Ishikawa (cell line): ENCODE results near the gene SOX1.

Source experiments
- CEBPB ChIP-seq: IDR thresholded peaks from 2 replicates; pipeline ENCODE4 v1.6.1; 2012
- CREB1 ChIP-seq: IDR thresholded peaks from 2 replicates; pipeline ENCODE4 v1.6.1; 2012; ENCODE audit warnings: low read depth
- EP300 ChIP-seq: IDR thresholded peaks from 2 replicates; pipeline ENCODE4 v1.6.1; 2012; ENCODE audit warnings: borderline replicate concordance
- RAD21 ChIP-seq: IDR thresholded peaks from 2 replicates; pipeline ENCODE4 v1.6.1; 2012; ENCODE audit warnings: low read depth
- TAF1 ChIP-seq: IDR thresholded peaks from 2 replicates; pipeline ENCODE4 v1.6.1; 2012; ENCODE audit warnings: low read depth, mild to moderate bottlenecking
- TEAD4 ChIP-seq: IDR thresholded peaks from 2 replicates; pipeline ENCODE4 v1.6.1; 2012
- ZBTB7A ChIP-seq: IDR thresholded peaks from 2 replicates; pipeline ENCODE4 v1.6.1; 2012; ENCODE audit warnings: low read depth
- TF ChIP-seq, protein P1 (sequence below): IDR thresholded peaks from 2 replicates; pipeline ENCODE4 v1.6.1; 2012; ENCODE audit warnings: low read depth, mild to moderate bottlenecking
- TF ChIP-seq, protein P2 (sequence below): IDR thresholded peaks from 2 replicates; pipeline ENCODE4 v1.6.1; 2012

DNA sequence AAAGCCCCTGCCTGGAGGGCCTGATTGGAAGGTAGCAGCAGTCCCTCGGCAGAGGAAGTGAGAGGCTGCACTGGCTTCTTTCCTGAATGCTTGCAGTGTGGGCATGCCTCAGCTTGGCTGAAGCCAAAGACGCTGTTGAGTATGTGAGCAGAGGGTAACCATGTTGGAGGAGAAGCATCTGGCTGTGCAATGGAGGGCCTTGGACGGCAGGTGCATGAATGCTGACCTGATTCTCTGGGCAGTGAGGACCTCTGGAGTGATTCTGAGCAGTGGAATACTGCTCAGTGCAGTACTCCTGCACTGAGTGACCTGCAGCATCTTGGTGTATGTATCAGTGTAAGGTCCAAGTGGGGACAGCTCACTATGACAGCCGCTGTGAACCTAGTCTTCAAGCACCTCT, 46.9 kb downstream of the SOX1 start:
- no peak for TF ChIP-seq RAD21
- TF ChIP-seq ZBTB7A, result no peak
- TF ChIP-seq, protein P1, sequence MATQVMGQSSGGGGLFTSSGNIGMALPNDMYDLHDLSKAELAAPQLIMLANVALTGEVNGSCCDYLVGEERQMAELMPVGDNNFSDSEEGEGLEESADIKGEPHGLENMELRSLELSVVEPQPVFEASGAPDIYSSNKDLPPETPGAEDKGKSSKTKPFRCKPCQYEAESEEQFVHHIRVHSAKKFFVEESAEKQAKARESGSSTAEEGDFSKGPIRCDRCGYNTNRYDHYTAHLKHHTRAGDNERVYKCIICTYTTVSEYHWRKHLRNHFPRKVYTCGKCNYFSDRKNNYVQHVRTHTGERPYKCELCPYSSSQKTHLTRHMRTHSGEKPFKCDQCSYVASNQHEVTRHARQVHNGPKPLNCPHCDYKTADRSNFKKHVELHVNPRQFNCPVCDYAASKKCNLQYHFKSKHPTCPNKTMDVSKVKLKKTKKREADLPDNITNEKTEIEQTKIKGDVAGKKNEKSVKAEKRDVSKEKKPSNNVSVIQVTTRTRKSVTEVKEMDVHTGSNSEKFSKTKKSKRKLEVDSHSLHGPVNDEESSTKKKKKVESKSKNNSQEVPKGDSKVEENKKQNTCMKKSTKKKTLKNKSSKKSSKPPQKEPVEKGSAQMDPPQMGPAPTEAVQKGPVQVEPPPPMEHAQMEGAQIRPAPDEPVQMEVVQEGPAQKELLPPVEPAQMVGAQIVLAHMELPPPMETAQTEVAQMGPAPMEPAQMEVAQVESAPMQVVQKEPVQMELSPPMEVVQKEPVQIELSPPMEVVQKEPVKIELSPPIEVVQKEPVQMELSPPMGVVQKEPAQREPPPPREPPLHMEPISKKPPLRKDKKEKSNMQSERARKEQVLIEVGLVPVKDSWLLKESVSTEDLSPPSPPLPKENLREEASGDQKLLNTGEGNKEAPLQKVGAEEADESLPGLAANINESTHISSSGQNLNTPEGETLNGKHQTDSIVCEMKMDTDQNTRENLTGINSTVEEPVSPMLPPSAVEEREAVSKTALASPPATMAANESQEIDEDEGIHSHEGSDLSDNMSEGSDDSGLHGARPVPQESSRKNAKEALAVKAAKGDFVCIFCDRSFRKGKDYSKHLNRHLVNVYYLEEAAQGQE, result no peak
- TF ChIP-seq CREB1, result no peak
- TF ChIP-seq EP300, result no peak
- TF ChIP-seq, protein P2, sequence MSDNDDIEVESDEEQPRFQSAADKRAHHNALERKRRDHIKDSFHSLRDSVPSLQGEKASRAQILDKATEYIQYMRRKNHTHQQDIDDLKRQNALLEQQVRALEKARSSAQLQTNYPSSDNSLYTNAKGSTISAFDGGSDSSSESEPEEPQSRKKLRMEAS, result no peak
- TF ChIP-seq TAF1, result no peak
- TF ChIP-seq CEBPB, result no peak
- no peak for TF ChIP-seq TEAD4
